Natural killer cell (primary cell): ENCODE measurements around the gene GRID1. TPM values are rescaled to one million over a fixed set of nuclear protein-coding genes. Genes with fewer than 3 reads are reported as not detected.

Source experiments
- ATAC-seq, 3 donors: fragments of 150-1000 bp in 2 of 3; fragments of 200-7000 bp in 1 of 3; cut with Tn5 transposase; 1 replicate in 1 of 3; 2 replicates in 2 of 3; pipeline ENCODE4 v1.10.0; 2021; ENCODE audit warnings: mild to moderate bottlenecking in 2 of 3, moderate library complexity in 2 of 3
- DNase-seq, 2 donors: peaks; one replicate each; pipeline versions ENCODE4 v3.0.0 to v3.0.0-alpha.2; 2013 to 2021; ENCODE audit warnings: mixed read lengths in 1 of 2
- H3K27ac ChIP-seq: one replicate; pipeline ENCODE4 v1.5.1; 2013; ENCODE audit warnings: mild to moderate bottlenecking, low read length
- H3K27me3 ChIP-seq: one replicate; pipeline ENCODE4 v1.6.1; 2013; ENCODE audit warnings: low read length; ENCODE audit not compliant: control insufficient read depth, insufficient read depth
- H3K36me3 ChIP-seq: one replicate; pipeline ENCODE4 v1.6.1; 2013; ENCODE audit warnings: low read length; ENCODE audit not compliant: control insufficient read depth, insufficient read depth
- H3K4me1 ChIP-seq: one replicate; pipeline ENCODE4 v1.6.1; 2013; ENCODE audit warnings: low read length; ENCODE audit not compliant: control insufficient read depth, insufficient read depth
- H3K4me3 ChIP-seq: one replicate; pipeline ENCODE4 v1.5.1; 2013; ENCODE audit warnings: low read length
- H3K9me3 ChIP-seq: one replicate; pipeline ENCODE4 v1.6.1; 2013; ENCODE audit warnings: low read length; ENCODE audit not compliant: control insufficient read depth, insufficient read depth
- H3K27ac Mint-ChIP-seq, 2 donors: one replicate each; pipeline ENCODE4 v1.8.0; 2022; ENCODE audit warnings: mild to moderate bottlenecking in 2 of 2, mixed read lengths in 2 of 2, moderate library complexity in 1 of 2
- H3K27me3 Mint-ChIP-seq, 2 donors: one replicate each; pipeline ENCODE4 v1.8.0; 2022; ENCODE audit warnings: low read depth in 2 of 2, mixed read lengths in 2 of 2
- H3K36me3 Mint-ChIP-seq: one replicate; pipeline ENCODE4 v1.8.0; 2022; ENCODE audit warnings: mixed read lengths
- H3K4me1 Mint-ChIP-seq, 2 donors: one replicate each; pipeline ENCODE4 v1.8.0; 2022; ENCODE audit warnings: mixed read lengths in 2 of 2
- H3K4me3 Mint-ChIP-seq: one replicate; pipeline ENCODE4 v1.8.0; 2022; ENCODE audit warnings: mild to moderate bottlenecking, moderate library complexity, mixed read lengths
- H3K9me3 Mint-ChIP-seq, 2 donors: one replicate each; pipeline ENCODE4 v1.8.0; 2022; ENCODE audit warnings: mixed read lengths in 2 of 2
- CTCF ChIP-seq: fragments of 200-600 bp; IDR thresholded peaks from one replicate; pipeline ENCODE4 v1.8.0; 2022; ENCODE audit warnings: antibody characterized with exemption
- WGBS: methylation state at CpG from one replicate; pipeline ENCODE4 v1.1.7; 2013; ENCODE audit warnings: missing lambda C conversion rate; ENCODE audit not compliant: insufficient coverage; 5-methylcytosine and 5-hydroxymethylcytosine counted together
- intact Hi-C: fragments of 100-400 bp; cut with micrococcal nuclease; formaldehyde crosslinking; loops from one replicate; pipeline ENCODE4 v1.14.2; 2022
- total RNA-seq, 4 donors: library from RNA; stranded (reverse); fragments of 120-200 nt in 1 of 4; gene quantifications; one replicate each; pipeline versions ENCODE4 v1.2.3 to v1.2.4, GENCODE V29; 2013 to 2022

GRID1 gene
- total RNA-seq, 3 donors from 2014 or later (not counting 1 experiment from before 2014, with no cell fraction given): not detected

- no peak overlapping the region for H3K27ac ChIP-seq
- no peaks in the 10 kb centered on the region for H3K9me3 ChIP-seq
- no peak overlapping the region for H3K4me3 Mint-ChIP-seq
- H3K27me3 Mint-ChIP-seq: peaks cover 5 to 10% of the 10 kb centered on the region in 2 donors
- H3K27me3 ChIP-seq: no peaks in the 10 kb centered on the region
- no peaks in the 10 kb centered on the region for H3K36me3 ChIP-seq
- H3K4me3 ChIP-seq: no peak overlapping the region
- WGBS: 87% methylated on average over 12 of the region's 12 CpGs
- no peaks in the 10 kb centered on the region for H3K36me3 Mint-ChIP-seq
- no peaks in the 10 kb centered on the region for H3K4me1 ChIP-seq
- H3K27ac Mint-ChIP-seq: no peak overlapping the region
- no peaks in the 10 kb centered on the region for H3K9me3 Mint-ChIP-seq
- H3K4me1 Mint-ChIP-seq: no peaks in the 10 kb centered on the region
- intact Hi-C loops: no loop called here
- DNase-seq (no peak), ATAC-seq (no peak)
- no peak for TF ChIP-seq CTCF
These were observed 283.4 kb downstream of the GRID1 start for GRCh38 chr10:86083206-86083605.

- no peak for TF ChIP-seq CTCF
- Histone ChIP-seq H3K4me3 (no peak overlapping the region), H3K9me3 (no peaks in the 10 kb centered on the region), H3K27me3 (no peaks in the 10 kb centered on the region), H3K36me3 (no peaks in the 10 kb centered on the region), H3K4me1 (no peaks in the 10 kb centered on the region), H3K27ac (no peak overlapping the region)
- DNase-seq: no peak
- peaks cover 0 to 6% of the 10 kb centered on the region in 2 donors for H3K27me3 Mint-ChIP-seq
- ATAC-seq: no peak
- no peak overlapping the region for H3K27ac Mint-ChIP-seq
- 77% methylated on average over 3 of the region's 3 CpGs for WGBS
- intact Hi-C loops: no loop called here
- H3K36me3 Mint-ChIP-seq: no peaks in the 10 kb centered on the region
- H3K9me3 Mint-ChIP-seq: no peaks in the 10 kb centered on the region
- no peaks in the 10 kb centered on the region for H3K4me1 Mint-ChIP-seq
- no peak overlapping the region for H3K4me3 Mint-ChIP-seq
These were observed 284.0 kb downstream of the GRID1 start for GRCh38 chr10:86082556-86082955.

- no peaks in the 10 kb centered on the region for H3K27me3 ChIP-seq
- intact Hi-C loops: no loop called here
- Mint-ChIP-seq H3K4me3 (no peak overlapping the region), H3K4me1 (no peaks in the 10 kb centered on the region), H3K36me3 (no peaks in the 10 kb centered on the region), H3K9me3 (no peaks in the 10 kb centered on the region), H3K27ac (no peak overlapping the region), H3K27me3 (no peaks in the 10 kb centered on the region)
- no peaks in the 10 kb centered on the region for H3K4me1 ChIP-seq
- no peak for TF ChIP-seq CTCF
- DNase-seq (no peak), ATAC-seq (no peak)
- no peak overlapping the region for H3K27ac ChIP-seq
- 92% methylated on average over 4 of the region's 4 CpGs for WGBS
- no peaks in the 10 kb centered on the region for H3K36me3 ChIP-seq
- no peak overlapping the region for H3K4me3 ChIP-seq
- no peaks in the 10 kb centered on the region for H3K9me3 ChIP-seq
These were observed 287.5 kb downstream of the GRID1 start for GRCh38 chr10:86079088-86079487.

- no peaks in the 10 kb centered on the region for H3K4me1 Mint-ChIP-seq
- no peaks in the 10 kb centered on the region for H3K9me3 ChIP-seq
- no peaks in the 10 kb centered on the region for H3K36me3 Mint-ChIP-seq
- no peaks in the 10 kb centered on the region for H3K27me3 Mint-ChIP-seq
- intact Hi-C loops: no loop called here
- no peak for DNase-seq
- no peaks in the 10 kb centered on the region for H3K4me1 ChIP-seq
- no peaks in the 10 kb centered on the region for H3K36me3 ChIP-seq
- H3K27ac Mint-ChIP-seq: no peak overlapping the region
- no peak for TF ChIP-seq CTCF
- 85% methylated on average over 5 of the region's 5 CpGs for WGBS
- H3K27ac ChIP-seq: no peak overlapping the region
- H3K4me3 Mint-ChIP-seq: no peak overlapping the region
- no peak overlapping the region for H3K4me3 ChIP-seq
- no peak for ATAC-seq
- no peaks in the 10 kb centered on the region for H3K27me3 ChIP-seq
- H3K9me3 Mint-ChIP-seq: no peaks in the 10 kb centered on the region
These were observed 288.0 kb downstream of the GRID1 start for GRCh38 chr10:86078639-86079035.
